Thyroid gland (tissue), 4 donors: ENCODE measurements around the gene SNAPC3. TPM values are rescaled to one million over a fixed set of nuclear protein-coding genes. Genes with fewer than 3 reads are reported as not detected.

Experiments
- DNase-seq, 2 donors: peaks; one replicate each; pipeline ENCODE4 v3.0.0-alpha.2; 2019
- H3K27ac ChIP-seq, 3 donors: fragments of 200-600 bp; sonication (generic); 1 replicate in 2 of 3; 2 replicates in 1 of 3; pipeline ENCODE4 v1.5.1; 2016 to 2019; ENCODE audit warnings: mild to moderate bottlenecking in 1 of 3, moderate library complexity in 1 of 3
- H3K27me3 ChIP-seq: fragments of 200-600 bp; sonication (generic); one replicate; pipeline ENCODE4 v1.5.1; 2019
- H3K36me3 ChIP-seq, 2 donors: fragments of 200-600 bp; sonication (generic); one replicate each; pipeline ENCODE4 v1.5.1; 2016 to 2019
- H3K4me1 ChIP-seq, 2 donors: fragments of 200-600 bp; sonication (generic); one replicate each; pipeline ENCODE4 v1.5.1; 2017 to 2019
- H3K4me3 ChIP-seq, 3 donors: fragments of 200-600 bp; sonication (generic); replicated peaks in 1 of 3; 1 replicate in 2 of 3; 2 replicates in 1 of 3; pipeline ENCODE4 v1.5.1; 2016; ENCODE audit warnings: mild to moderate bottlenecking in 1 of 3
- H3K9me3 ChIP-seq: fragments of 200-600 bp; sonication (generic); one replicate; pipeline ENCODE4 v1.5.1; 2017
- POLR2A ChIP-seq, 2 donors: fragments of 450-650 bp; IDR thresholded peaks; one replicate each; pipeline ENCODE4 v1.6.1; 2017; ENCODE audit warnings: antibody characterized with exemption in 2 of 2, mild to moderate bottlenecking in 2 of 2, moderate library complexity in 1 of 2
- WGBS, 2 donors: methylation state at CpG; one replicate each; pipeline ENCODE4 v1.1.5; 2017; 5-methylcytosine and 5-hydroxymethylcytosine counted together
- intact Hi-C: fragments of 100-400 bp; cut with DNase I; formaldehyde crosslinking; loops from one replicate; pipeline ENCODE4 v1.15.1; 2023
- total RNA-seq, 4 donors: library from RNA; depleted of rRNA; stranded (reverse); fragments of >200 nt; gene quantifications; one replicate each; pipeline ENCODE4 v1.2.3, GENCODE V29; 2016
- TF ChIP-seq, protein P1 (sequence below), 6 experiments: fragments of 200-600 bp in 3 of 6; fragments of 450-650 bp in 3 of 6; sonication (generic) in 3 of 6; IDR thresholded peaks; one replicate each; pipeline ENCODE4 v1.5.1; 2016 to 2019; ENCODE audit warnings: antibody characterized with exemption in 6 of 6, mild to moderate bottlenecking in 2 of 6, inconsistent platforms in 1 of 6, moderate library complexity in 1 of 6

The SNAPC3 gene
- total RNA-seq, 4 donors from 2014 or later = 32.4 to 51.3 (median 34.2) TPM

DNA sequence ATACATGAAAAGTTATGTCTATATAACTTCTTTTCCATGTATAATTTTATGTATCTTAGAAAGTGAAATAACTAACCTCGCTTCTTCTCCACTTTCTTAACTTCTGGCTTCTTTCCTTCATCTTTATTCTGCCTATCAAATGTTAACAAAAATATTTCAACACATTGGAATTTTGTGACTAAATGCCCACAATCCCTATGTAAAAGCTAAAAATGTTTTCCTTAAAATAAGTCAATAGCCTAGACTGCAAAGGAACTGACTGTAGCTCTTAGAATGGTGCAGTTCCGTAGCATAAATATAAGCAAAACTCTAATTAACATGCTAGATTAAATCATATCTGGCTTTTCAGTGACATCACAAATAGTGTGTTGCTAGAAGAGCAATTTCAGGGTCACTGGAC lies 47.2 kb downstream of the SNAPC3 start:
- 96 to 97% methylated on average over 2 of the region's 2 CpGs for WGBS, 2 donors
- DNase-seq = no peak

DNA sequence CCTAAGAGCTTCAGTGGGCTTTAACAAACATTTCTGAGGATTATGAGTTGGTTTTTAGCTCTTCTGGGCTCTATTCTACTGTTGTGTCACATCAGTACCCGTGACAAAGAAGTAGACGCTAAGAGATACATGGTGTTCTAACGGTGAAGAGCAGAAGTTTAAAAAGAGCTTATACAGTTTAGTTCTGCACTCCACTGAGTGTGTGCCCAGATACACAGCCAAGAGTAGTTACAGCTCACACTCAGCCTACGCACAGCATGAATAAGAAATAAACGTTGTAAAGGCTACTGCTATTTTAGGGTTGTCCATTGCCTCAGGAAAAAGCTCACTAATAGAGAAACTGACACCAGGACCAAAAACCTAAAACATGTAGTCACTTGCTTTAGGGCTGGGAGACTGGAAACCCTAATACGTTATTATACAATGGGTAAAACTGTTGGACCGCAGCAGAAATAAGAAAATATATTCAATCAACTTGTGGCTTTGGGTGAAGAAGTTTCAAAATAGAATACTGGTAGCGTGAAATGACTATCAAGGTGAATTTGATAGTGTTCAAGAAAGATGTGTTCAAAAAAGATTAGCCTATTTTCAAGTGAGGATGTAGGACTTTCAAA lies 53.4 kb downstream of the SNAPC3 start:
- no peak overlapping the region for H3K4me3 ChIP-seq
- H3K27ac ChIP-seq = no peak overlapping the region
- no peaks in the 10 kb centered on the region for H3K27me3 ChIP-seq
- 92 to 93% methylated on average over 8 of the region's 8 CpGs for WGBS, 2 donors
- no peak for DNase-seq
- H3K4me1 ChIP-seq = peaks cover 10 to 15% of the 10 kb centered on the region in 2 donors
- H3K9me3 ChIP-seq = no peaks in the 10 kb centered on the region
- TF ChIP-seq POLR2A (IDR thresholded peaks at IDR 0.05) = no peak
- TF ChIP-seq, protein P1, sequence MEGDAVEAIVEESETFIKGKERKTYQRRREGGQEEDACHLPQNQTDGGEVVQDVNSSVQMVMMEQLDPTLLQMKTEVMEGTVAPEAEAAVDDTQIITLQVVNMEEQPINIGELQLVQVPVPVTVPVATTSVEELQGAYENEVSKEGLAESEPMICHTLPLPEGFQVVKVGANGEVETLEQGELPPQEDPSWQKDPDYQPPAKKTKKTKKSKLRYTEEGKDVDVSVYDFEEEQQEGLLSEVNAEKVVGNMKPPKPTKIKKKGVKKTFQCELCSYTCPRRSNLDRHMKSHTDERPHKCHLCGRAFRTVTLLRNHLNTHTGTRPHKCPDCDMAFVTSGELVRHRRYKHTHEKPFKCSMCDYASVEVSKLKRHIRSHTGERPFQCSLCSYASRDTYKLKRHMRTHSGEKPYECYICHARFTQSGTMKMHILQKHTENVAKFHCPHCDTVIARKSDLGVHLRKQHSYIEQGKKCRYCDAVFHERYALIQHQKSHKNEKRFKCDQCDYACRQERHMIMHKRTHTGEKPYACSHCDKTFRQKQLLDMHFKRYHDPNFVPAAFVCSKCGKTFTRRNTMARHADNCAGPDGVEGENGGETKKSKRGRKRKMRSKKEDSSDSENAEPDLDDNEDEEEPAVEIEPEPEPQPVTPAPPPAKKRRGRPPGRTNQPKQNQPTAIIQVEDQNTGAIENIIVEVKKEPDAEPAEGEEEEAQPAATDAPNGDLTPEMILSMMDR (IDR thresholded peaks at IDR 0.05) = no peak
- intact Hi-C loops = no loop called here
- peaks cover 0 to 5% of the 10 kb centered on the region in 2 donors for H3K36me3 ChIP-seq

More for the DNA sequence above, 47.2 kb downstream of the SNAPC3 start:
- intact Hi-C loops = no loop called here
- Histone ChIP-seq H3K36me3 (peaks cover 11 to 15% of the 10 kb centered on the region in 2 donors), H3K9me3 (no peaks in the 10 kb centered on the region), H3K4me3 (no peak overlapping the region), H3K27ac (no peak overlapping the region), H3K27me3 (no peaks in the 10 kb centered on the region), H3K4me1 (no peaks in the 10 kb centered on the region)
- TF ChIP-seq POLR2A (IDR thresholded peaks at IDR 0.05) = no peak
- TF ChIP-seq, protein P1 (IDR thresholded peaks at IDR 0.05) = no peak

GRCh38 chr9:15480028-15480427 lies 57.4 kb downstream of the SNAPC3 start:
- Histone ChIP-seq H3K4me1 (peaks cover 10 to 19% of the 10 kb centered on the region in 2 donors), H3K27me3 (no peaks in the 10 kb centered on the region), H3K4me3 (no peak overlapping the region), H3K36me3 (no peaks in the 10 kb centered on the region), H3K27ac (peak overlapping the region; percentile 5 to 67 (median 42)), H3K9me3 (no peaks in the 10 kb centered on the region)
- WGBS, 2 donors = 91% methylated on average over 1 of the region's 1 CpG
- DNase-seq = no peak
- intact Hi-C loops = no loop called here
- TF ChIP-seq, protein P1 (IDR thresholded peaks at IDR 0.05) = no peak
- TF ChIP-seq POLR2A (IDR thresholded peaks at IDR 0.05) = no peak

GRCh38 chr9:15482146-15482545 lies 59.5 kb downstream of the SNAPC3 start:
- peaks cover 10 to 19% of the 10 kb centered on the region in 2 donors for H3K4me1 ChIP-seq
- H3K27me3 ChIP-seq = no peaks in the 10 kb centered on the region
- no peaks in the 10 kb centered on the region for H3K36me3 ChIP-seq
- peak overlapping the region in 2 of 3 donors; percentile 12 to 67 for H3K27ac ChIP-seq
- no peak overlapping the region for H3K4me3 ChIP-seq
- H3K9me3 ChIP-seq = no peaks in the 10 kb centered on the region
- intact Hi-C loops = no loop called here
- DNase-seq = no peak
- TF ChIP-seq, protein P1 (IDR thresholded peaks at IDR 0.05) = no peak
- no peak for TF ChIP-seq POLR2A (IDR thresholded peaks at IDR 0.05)
- whole genome bisulfite sequencing, 2 donors = 82 to 87% methylated on average over 1 of the region's 1 CpG

GRCh38 chr9:15484802-15485201 lies 62.1 kb downstream of the SNAPC3 start:
- TF ChIP-seq, protein P1 (IDR thresholded peaks at IDR 0.05) = no peak
- TF ChIP-seq POLR2A (IDR thresholded peaks at IDR 0.05) = no peak
- no peaks in the 10 kb centered on the region for H3K36me3 ChIP-seq
- no peak for DNase-seq
- H3K4me3 ChIP-seq = no peak overlapping the region
- WGBS, 2 donors = 88 to 97% methylated on average over 6 of the region's 6 CpGs
- intact Hi-C loops = no loop called here
- peaks cover 10 to 15% of the 10 kb centered on the region in 2 donors for H3K4me1 ChIP-seq
- no peaks in the 10 kb centered on the region for H3K9me3 ChIP-seq
- H3K27me3 ChIP-seq = no peaks in the 10 kb centered on the region
- H3K27ac ChIP-seq = no peak overlapping the region
